Right cardiac atrium (tissue), 5 donors: Measurements from ENCODE around the gene TTLL13. TPM values are rescaled to one million over a fixed set of nuclear protein-coding genes. Genes with fewer than 3 reads are reported as not detected.
"Not testable (repeated sequence)": the region's sequence is repeated elsewhere in the genome, so short reads cannot be mapped to it uniquely, and the experiment has no call there.

Source experiments
- ATAC-seq, 2 donors: fragments of 200-7000 bp; cut with Tn5 transposase; one replicate each; pipeline versions ENCODE4 v1.8.0 to v1.9.1; 2020; ENCODE audit warnings: moderate library complexity in 2 of 2, mild to moderate bottlenecking in 1 of 2
- DNase-seq, 3 donors: peaks; one replicate each; pipeline ENCODE4 v3.0.0-alpha.2; 2020
- H3K27ac ChIP-seq: one replicate; pipeline ENCODE4 v1.5.1; 2013; ENCODE audit warnings: mild to moderate bottlenecking, low read length, control low read depth, moderate library complexity
- H3K27me3 ChIP-seq: one replicate; pipeline ENCODE4 v1.6.1; 2013; ENCODE audit not compliant: control insufficient read depth, insufficient read depth
- H3K4me1 ChIP-seq: one replicate; pipeline ENCODE4 v1.6.1; 2013; ENCODE audit warnings: low read length; ENCODE audit not compliant: control insufficient read depth, insufficient read depth
- H3K4me3 ChIP-seq: one replicate; pipeline ENCODE4 v1.5.1; 2013; ENCODE audit warnings: low read length, control low read depth
- H3K9me3 ChIP-seq: one replicate; pipeline ENCODE4 v1.6.1; 2013; ENCODE audit warnings: low read length; ENCODE audit not compliant: control insufficient read depth
- WGBS: extraction: QIAGEN DNeasy Blood & Tissue Kit; methylation state at CpG from one replicate; pipeline ENCODE4 v1.1.7; 2013; 5-methylcytosine and 5-hydroxymethylcytosine counted together
- intact Hi-C, 4 donors: fragments of 100-400 bp; cut with DNase I; formaldehyde crosslinking; loops; one replicate each; pipeline versions ENCODE4 v1.11.0 to v1.14.0; 2022 to 2023
- polyA plus RNA-seq: library from polyadenylated mRNA; stranded (reverse); fragments of 200-250 nt; gene quantifications from one replicate; pipeline ENCODE4 v1.2.3, GENCODE V29; 2013
- total RNA-seq, 4 donors: library from RNA; stranded (reverse); fragmentation: NEBNext Ultra II Directional; extraction: Animal tissue kit (Norgen Biotek cat#: 25700); gene quantifications; one replicate each; pipeline ENCODE4 v1.2.1, GENCODE V29; 2021
- donor health status: healthy with polysubstance abuse.
- donor health status: DM: no; HTN: yes; CAD: no.
- donor health status: DM: no; HTN: no; CAD: no.
- donor health status: DM: no; HTN: yes; CAD: no; lungs with severe emphysema.
- donor health status: DM: yes; HTN: yes; CAD: no.

TTLL13 gene
- total and polyA plus RNA-seq, 5 donors = 0.24 to 0.72 (median 0.54) TPM; not detected in 2

DNA sequence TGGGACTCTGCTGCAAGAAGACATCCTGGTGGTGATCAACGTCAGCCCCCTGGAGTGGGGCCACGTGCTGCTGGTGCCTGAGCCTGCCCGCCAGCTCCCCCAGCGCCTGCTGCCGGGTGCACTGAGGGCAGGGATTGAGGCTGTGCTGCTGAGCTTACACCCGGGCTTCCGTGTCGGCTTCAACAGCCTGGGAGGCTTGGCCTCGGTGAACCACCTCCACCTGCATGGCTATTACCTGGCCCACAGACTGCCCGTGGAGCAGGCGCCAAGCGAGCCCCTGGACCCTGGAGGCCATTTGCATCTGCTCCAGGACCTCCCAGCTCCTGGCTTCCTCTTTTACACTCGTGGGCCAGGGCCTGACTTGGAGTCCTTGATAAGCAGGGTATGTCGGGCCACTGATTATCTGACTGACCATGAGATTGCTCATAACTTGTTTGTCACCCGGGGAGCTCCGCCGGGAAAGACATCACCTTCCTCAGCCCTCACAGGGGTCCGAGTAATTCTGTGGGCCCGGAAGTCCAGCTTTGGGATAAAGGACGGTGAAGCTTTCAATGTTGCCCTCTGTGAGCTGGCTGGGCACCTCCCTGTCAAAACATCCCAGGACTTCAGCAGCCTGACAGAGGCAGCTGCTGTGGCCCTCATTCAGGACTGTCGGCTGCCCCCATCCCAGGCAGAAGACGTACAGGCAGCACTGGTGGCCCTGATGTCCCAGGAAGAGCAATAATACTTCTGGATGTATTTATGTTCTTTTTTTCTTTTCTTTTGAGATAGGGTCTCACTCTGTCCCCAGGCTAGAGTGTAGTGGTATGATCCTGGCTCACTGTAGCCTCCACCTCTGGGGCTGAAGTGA lies 7.8 kb upstream of the TTLL13 start:
- peak in 2 of 3 donors; percentile 64 to 73 for DNase-seq
- Histone ChIP-seq H3K27me3 (no peaks in the 10 kb centered on the region), H3K27ac (peak overlapping the region; percentile 43), H3K4me1 (no peaks in the 10 kb centered on the region), H3K9me3 (no peaks in the 10 kb centered on the region), H3K4me3 (no peak overlapping the region)
- ATAC-seq = peak; percentile 53 to 63
- intact Hi-C loops = no loop called here
- WGBS = 57% methylated on average over 22 of the region's 22 CpGs

DNA sequence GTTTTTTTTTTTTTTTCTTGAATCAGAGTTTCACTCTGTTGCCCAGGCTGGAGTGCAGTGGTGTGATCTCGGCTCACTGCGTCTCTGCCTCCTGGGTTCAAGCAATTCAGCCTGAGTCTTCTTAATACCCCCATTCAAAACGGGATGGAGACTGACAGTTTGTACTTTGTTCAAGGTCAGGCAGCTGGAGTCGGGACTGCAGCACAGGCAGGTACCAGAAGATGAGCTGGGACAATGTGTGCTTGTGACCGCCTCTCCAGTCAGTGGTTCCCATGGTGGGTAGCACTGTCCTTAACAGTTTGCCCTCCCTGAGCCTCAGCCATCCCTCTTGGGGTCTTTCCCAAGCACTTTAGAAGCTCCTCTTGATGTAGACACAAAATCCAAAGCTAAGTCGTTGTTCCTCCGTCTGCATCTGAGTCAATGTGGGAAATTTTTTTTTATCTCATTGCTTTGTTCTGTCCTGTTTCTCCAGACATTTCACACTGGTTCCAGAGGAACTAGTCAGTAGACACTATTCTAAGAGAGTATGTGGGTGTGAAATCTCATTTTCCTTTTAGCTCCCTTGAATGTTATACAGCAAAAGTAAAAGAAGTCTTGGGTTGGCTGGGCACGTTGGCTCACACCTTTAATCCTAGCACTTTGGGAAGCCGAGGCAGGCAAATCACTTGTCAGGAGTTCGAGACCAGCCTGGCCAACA lies 5.3 kb upstream of the TTLL13 start:
- no peak overlapping the region for H3K27ac ChIP-seq
- no peaks in the 10 kb centered on the region for H3K4me1 ChIP-seq
- H3K4me3 ChIP-seq = no peak overlapping the region
- DNase-seq (no peak), ATAC-seq (no peak)
- WGBS = 87% methylated on average over 10 of the region's 10 CpGs
- no peaks in the 10 kb centered on the region for H3K9me3 ChIP-seq
- H3K27me3 ChIP-seq = no peaks in the 10 kb centered on the region
- intact Hi-C loops = no loop called here

DNA sequence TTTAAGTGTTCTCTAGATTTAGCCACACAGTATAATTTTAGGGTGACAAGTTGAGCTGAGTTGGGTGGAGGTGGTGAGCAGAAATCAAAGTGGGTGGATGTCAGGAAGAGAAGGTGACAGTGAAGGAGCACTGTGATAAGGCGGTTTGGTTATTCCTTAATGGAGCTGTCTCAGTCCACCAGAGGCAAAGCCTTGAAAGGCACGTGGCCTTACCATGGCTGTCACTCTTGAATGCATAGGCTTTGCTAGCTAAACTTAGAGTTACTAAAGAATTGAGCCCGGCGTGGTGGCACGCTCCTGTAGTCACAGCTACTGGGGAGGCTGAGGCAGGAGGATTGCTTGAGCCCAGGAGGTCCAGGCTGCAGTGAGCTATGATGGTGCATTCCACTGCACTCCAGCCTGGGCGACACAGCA lies 560 bp upstream of the TTLL13 start:
- H3K9me3 ChIP-seq = no peaks in the 10 kb centered on the region
- ATAC-seq (peak; percentile 65 to 81), DNase-seq (peak in 1 of 3 donors; percentile 59)
- H3K27ac ChIP-seq = peak overlapping the region; percentile 46
- peak overlapping the region; percentile 55 for H3K4me3 ChIP-seq
- no peaks in the 10 kb centered on the region for H3K4me1 ChIP-seq
- WGBS = 53% methylated on average over 6 of the region's 6 CpGs
- no peaks in the 10 kb centered on the region for H3K27me3 ChIP-seq
- intact Hi-C loops = no loop called here

DNA sequence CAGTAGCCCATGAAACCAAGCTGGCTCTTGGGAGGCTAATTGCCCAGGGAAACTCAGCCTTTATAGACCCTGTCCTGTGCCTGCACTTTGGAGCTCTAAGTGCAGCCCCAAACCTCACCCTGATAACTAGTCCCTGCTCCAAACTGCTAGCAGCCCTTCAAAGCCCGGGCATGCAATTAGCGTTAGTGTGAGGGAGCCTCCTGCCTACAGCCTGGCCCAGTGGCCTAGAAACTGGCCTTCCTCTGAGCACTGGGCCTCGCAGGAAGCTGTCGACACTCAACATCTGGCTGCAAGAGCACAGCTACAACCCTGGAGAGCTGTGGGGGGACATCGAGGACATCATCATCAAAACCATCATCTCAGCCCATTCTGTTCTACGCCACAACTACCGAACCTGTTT lies 8.4 kb downstream of the TTLL13 start:
- no peak for DNase-seq
- ATAC-seq = no peak
- H3K4me3 ChIP-seq = no peak overlapping the region
- no peak overlapping the region for H3K27ac ChIP-seq
- no peaks in the 10 kb centered on the region for H3K9me3 ChIP-seq
- WGBS = 82% methylated on average over 7 of the region's 7 CpGs
- intact Hi-C loops = no loop called here
- no peaks in the 10 kb centered on the region for H3K4me1 ChIP-seq
- no peaks in the 10 kb centered on the region for H3K27me3 ChIP-seq

DNA sequence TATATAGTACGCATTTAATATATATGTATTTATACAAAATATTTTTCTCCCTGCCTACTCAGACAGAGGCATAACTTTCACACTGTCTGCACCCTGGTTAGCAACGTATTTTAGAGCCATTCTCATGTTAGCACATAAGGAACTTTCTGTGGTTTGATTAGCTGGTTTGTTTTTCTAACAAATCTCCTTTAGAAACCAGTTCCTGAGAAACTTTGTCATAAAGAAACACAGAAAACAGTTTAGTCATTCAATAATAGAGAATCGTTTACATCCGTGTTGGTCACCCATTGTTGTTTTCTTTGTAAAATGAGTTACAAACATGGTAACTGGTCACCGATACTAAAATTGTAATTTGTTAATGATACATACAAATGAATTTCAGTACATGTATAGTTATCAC lies 10.2 kb downstream of the TTLL13 start:
- no peak for DNase-seq
- intact Hi-C loops = no loop called here
- 87% methylated on average over 5 of the region's 5 CpGs for WGBS
- H3K27me3 ChIP-seq = no peaks in the 10 kb centered on the region
- no peak overlapping the region for H3K27ac ChIP-seq
- H3K4me1 ChIP-seq = peaks cover 1% of the 10 kb centered on the region
- ATAC-seq = no peak
- no peak overlapping the region for H3K4me3 ChIP-seq
- H3K9me3 ChIP-seq = no peaks in the 10 kb centered on the region

DNA sequence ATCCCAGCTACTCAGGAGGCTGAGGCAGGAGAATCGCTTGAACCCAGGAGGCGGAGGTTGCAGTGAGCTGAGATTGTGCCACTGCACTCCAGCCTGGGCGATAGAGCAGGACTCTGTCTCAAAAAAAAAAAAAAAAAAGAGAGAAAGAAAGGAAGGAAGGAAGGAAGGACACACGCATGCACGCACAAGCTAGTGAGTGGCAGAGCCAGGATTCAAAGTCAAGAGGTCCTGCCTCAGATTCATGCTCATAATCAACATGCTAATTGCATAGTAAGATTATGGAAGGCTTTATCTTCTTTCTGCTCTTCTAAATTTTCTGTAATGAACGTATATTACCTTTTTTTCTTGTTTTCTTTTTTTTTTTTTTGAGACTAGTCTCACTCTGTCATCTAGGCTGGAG lies 11.4 kb downstream of the TTLL13 start:
- H3K9me3 ChIP-seq, H3K4me1 ChIP-seq, H3K27me3 ChIP-seq, ATAC-seq, DNase-seq, H3K27ac ChIP-seq, intact Hi-C loops, H3K4me3 ChIP-seq: not testable (repeated sequence)
- WGBS = 85% methylated on average over 6 of the region's 6 CpGs

DNA sequence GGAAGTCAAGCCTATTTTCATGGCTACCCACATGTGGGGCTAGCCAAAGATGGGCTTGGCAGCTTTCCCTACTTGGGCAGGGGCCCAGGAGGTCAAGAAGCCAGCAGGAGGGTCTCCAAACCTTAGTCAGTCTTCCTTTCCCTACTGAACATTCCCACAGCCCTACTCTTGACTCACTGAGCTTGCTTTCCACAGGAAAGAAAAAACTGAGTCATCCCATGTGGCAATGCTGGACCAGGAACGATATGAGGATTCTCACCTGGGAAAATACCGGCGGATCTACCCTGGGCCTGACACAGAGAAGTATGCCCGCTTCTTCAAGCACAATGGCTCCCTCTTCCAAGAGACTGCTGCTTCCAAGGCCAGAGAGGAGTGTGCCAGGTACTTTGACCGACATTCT lies 12.5 kb downstream of the TTLL13 start:
- Histone ChIP-seq H3K4me3 (no peak overlapping the region), H3K27me3 (no peaks in the 10 kb centered on the region), H3K9me3 (no peaks in the 10 kb centered on the region), H3K4me1 (peaks cover 4% of the 10 kb centered on the region), H3K27ac (no peak overlapping the region)
- DNase-seq (no peak), ATAC-seq (no peak)
- intact Hi-C loops = no loop called here
- WGBS = 86% methylated on average over 5 of the region's 5 CpGs

DNA sequence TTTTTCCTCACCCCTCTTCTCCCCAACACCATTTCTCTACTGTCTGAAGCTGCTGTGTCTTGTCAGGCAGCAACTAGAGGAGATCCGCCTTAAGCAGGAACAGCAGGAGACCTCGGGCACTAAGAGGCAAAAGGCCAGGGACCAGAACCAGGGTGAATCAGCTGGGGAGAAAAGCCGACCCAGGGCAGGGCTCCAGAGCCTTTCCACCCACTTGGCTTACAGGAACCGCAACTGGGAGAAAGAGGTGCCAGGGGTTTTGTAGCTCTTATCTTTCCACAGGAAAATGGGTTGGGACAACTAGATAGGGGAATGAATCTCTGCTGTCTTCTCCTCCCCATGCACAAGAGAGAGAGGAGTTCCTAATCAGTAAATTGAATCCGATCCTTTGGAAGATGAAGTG lies 13.1 kb downstream of the TTLL13 start:
- Histone ChIP-seq H3K9me3 (no peaks in the 10 kb centered on the region), H3K4me1 (peaks cover 7% of the 10 kb centered on the region), H3K27ac (no peak overlapping the region), H3K27me3 (no peaks in the 10 kb centered on the region), H3K4me3 (no peak overlapping the region)
- 76% methylated on average over 5 of the region's 5 CpGs for WGBS
- DNase-seq (no peak), ATAC-seq (no peak)
- intact Hi-C loops = no loop called here

DNA sequence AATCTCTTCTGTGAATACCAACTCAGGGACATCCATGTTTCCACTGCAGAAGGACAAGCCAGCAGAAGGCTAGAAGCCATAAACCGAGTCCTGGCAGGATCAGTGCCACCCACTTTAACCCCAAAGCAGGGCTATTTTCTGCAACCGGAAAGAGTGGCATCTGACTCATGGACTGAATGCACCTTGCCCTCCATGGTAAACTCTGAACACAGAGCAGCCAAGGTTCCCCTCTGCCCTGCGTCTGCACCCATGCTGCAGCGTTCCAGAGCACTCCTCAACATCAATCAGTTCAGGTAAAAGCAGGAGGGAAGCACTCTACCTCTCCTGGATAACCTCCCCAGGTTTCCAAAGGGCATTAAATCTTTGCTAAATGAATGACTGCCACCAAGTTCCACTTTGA lies 15.3 kb downstream of the TTLL13 start:
- DNase-seq = no peak
- intact Hi-C loops = no loop called here
- no peaks in the 10 kb centered on the region for H3K9me3 ChIP-seq
- ATAC-seq = no peak
- H3K27me3 ChIP-seq = no peaks in the 10 kb centered on the region
- 45% methylated on average over 4 of the region's 4 CpGs for whole genome bisulfite sequencing
- H3K4me3 ChIP-seq = peak overlapping the region; percentile 75
- H3K27ac ChIP-seq = peak overlapping the region; percentile 81
- peaks cover 9% of the 10 kb centered on the region for H3K4me1 ChIP-seq

DNA sequence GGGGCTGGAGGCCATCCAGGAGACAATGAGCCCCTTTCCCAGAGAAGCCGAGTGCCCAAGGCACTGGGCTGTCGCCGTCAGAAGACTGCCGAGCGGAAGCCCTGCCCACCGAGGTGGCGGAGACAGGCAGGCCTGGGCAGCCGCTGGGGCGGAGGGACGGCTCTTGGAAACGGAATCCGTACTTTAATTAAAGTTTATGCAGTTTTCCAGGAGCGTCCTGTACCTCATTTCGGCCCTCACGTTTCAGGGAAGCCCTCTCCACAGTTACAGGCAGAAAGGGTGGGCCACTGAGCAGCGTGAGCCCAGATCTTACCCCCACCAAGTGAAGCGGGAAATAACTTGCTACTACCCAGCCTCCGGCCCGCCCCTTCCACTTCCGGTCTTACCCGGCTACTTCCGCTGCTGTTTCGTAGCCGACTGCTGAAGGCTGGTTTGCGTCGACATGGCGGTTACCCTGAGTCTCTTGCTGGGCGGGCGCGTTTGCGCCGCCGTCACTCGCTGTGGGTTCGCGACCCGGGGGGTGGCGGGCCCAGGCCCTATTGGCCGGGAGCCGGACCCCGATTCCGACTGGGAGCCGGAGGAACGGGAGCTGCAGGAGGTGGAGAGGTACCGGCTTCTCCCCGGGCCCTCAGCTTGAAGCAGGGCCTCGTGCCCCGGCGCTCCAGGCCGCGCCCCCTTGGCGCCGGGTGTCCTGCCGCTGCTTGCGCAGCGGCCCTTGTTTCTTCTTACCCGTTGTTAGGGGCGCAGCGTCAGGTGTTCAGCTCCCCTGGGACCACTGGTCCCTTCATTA lies 16.1 kb downstream of the TTLL13 start, which contains the start of gene NGRN:
Gene NGRN (plus strand): TSS at position 402 of the 790 bp plus-strand sequence. CDS start 41 bp downstream, at position 443.
- under 1% methylated on average over 59 of the region's 59 CpGs for WGBS
- Histone ChIP-seq H3K27ac (peak within 1 kb of the TSS; percentile 81), H3K4me1 (peaks cover 9% of the 10 kb centered on the region), H3K4me3 (peak within 1 kb of the TSS; percentile 75), H3K27me3 (no peaks in the 10 kb centered on the region), H3K9me3 (no peaks in the 10 kb centered on the region)
- DNase-seq (peak; percentile 92 to 96 (median 95)), ATAC-seq (peak; percentile 96 to 97)
- intact Hi-C loops = no loop called here

DNA sequence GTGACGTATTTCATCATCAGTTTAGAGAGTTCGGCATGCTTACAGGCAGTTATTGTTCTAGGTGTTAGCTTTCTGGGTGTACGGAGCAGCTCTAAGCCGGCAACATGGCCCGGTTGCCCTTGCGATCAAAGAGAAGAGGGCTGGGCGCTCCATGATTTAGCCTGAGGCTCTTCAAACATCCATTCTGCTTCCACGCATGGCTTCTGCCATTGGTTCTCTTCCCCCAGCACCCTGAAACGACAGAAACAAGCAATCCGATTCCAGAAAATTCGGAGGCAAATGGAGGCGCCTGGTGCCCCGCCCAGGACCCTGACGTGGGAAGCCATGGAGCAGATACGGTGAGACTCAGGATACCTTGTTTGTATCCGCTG lies 16.7 kb downstream of the TTLL13 start:
- Histone ChIP-seq H3K4me3 (peak overlapping the region; percentile 75), H3K27ac (peak overlapping the region; percentile 81), H3K4me1 (peaks cover 9% of the 10 kb centered on the region), H3K27me3 (no peaks in the 10 kb centered on the region), H3K9me3 (no peaks in the 10 kb centered on the region)
- ATAC-seq (peak; percentile 44 to 54), DNase-seq (peak; percentile 41 to 78 (median 71))
- under 1% methylated on average over 16 of the region's 16 CpGs for WGBS
- intact Hi-C loops = no loop called here
